HG03175 (cell line): Measurements from ENCODE around the gene SLC35E2B.

Experiments used
- ATAC-seq: cut with Tn5 transposase; IDR thresholded peaks from one replicate; pipeline ENCODE4 v1.9.1; 2021; ENCODE audit warnings: mild to moderate bottlenecking, moderate library complexity; ENCODE audit not compliant: unreplicated experiment

SLC35E2B gene

GRCh38 chr1:1627261-1627828 is 65.2 kb downstream of the SLC35E2B start:
- ATAC-seq = no peak

GRCh38 chr1:1626207-1627141 is 66.1 kb downstream of the SLC35E2B start:
- ATAC-seq = no peak

DNA sequence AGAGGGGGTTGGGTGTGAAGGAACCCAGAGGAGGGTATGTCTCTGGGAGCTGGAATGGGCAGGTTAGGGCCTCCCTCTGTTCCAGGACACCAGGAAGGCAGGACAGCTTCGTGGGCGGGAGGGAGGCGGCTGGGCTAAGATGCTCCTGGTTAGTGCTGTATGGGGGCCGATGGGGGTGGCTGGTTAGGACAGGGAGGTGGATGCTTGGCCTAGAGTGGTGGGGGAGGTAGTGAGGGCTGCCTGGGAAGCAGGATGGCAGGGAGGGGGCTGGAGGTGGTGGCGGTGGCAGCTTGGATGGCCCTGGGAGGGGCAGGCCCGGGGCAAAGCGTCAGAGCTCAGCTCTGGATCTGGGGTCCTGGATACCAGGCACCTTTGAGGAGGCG is 66.8 kb downstream of the SLC35E2B start:
- ATAC-seq = no peak

GRCh38 chr1:1625404-1625775 is 67.2 kb downstream of the SLC35E2B start:
- no peak for ATAC-seq

- ATAC-seq = no peak
Measured at GRCh38 chr1:1624443-1625403, 67.9 kb downstream of the SLC35E2B start.

- no peak for ATAC-seq
Measured at GRCh38 chr1:1623631-1624442, 68.8 kb downstream of the SLC35E2B start.

- ATAC-seq = no peak
Measured at GRCh38 chr1:1623181-1623630, 69.4 kb downstream of the SLC35E2B start.

DNA sequence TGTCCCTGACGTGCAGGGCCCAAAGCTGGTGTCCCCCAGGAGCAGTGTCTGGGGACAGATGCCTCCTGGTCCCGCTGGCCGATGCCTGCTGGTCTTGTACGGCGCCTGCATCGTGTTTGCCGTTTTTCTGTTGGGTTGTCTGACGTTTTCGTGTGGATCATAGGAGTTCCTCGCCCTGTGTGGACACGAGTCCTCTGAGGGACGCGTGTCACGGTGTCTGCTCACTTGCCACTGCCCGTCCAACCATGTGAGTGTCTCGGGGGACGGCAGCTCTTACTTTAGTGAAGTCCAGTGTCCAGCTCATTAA is 69.9 kb downstream of the SLC35E2B start:
- ATAC-seq = no peak

DNA sequence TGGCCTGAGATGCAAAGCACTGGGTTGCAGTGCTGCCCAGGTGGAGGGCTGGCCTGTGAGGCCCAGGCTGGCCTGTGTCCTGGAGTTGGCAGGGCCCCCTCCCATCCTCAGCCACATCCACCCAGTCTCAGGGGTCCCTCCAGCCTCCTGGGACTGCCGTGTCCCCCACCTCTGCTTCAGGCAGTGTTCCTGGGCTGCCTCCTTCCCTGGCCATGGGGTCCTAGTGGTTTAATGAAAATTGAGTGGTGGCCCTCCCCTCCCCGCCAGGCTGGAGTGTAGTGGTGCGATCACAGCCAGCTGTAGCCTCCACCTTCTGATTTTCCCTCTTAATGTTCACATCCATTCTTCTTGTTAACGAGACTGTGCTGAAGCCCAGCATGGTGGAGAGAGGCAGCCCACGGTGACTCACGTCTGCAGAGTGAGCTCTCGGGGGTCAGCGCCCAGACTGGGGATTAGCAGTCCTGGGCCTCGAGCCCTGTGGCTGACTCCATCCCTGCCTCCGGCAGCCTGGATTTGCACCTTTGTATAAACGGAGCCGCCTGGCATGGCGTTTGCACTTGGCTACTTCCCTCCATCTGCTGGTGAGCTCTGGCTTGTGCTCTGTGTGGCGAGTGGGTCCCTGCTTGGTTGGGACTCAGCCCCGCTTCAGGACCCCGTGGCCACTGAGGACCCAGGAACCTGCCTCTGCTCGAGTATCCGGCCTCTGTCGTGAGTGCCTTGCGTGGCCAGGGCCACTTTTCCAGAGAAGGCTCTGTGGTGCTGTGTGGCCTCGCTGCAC is 70.4 kb downstream of the SLC35E2B start:
- no peak for ATAC-seq

DNA sequence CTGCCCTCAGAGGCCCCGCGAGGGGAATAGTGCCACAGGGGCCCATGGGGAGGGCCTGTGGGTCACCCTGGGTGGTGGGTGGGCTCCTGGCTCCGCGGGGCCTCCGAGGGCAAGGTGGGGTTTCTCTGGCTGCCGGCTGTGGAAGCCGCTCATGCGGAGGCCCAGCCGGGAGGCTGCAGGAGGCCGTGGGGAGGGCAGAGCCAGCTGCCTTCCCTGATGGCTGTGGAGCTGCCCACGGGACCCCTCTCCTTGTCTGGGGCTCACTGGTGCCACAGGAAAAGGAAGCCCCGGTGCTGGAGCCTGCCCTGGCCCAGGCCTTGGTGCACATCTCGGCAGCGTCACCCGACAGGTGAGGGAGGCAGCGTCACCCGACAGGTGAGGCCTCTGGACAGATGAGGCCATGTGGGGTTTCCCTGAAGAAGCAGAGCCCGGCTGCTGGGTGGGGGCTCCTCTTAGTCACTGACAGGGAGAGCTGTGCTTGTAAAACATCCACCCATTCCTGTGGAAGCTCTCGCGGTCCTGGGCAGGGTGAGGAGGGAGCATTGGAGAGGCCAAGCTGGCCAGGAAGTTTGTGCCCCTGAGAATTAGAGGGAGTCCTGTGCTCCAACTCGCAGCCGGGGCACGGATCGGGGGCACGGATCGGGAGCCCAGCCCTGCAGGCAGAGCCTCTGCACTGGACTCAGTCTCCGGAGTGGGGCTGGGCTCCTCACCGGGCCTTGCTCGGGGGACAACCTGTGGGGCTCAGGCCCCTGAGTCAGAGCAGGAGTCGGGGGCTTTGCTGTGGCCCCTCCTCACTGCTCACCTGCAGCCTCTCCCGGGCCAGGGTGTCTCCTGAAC is 71.2 kb downstream of the SLC35E2B start:
- no peak for ATAC-seq

DNA sequence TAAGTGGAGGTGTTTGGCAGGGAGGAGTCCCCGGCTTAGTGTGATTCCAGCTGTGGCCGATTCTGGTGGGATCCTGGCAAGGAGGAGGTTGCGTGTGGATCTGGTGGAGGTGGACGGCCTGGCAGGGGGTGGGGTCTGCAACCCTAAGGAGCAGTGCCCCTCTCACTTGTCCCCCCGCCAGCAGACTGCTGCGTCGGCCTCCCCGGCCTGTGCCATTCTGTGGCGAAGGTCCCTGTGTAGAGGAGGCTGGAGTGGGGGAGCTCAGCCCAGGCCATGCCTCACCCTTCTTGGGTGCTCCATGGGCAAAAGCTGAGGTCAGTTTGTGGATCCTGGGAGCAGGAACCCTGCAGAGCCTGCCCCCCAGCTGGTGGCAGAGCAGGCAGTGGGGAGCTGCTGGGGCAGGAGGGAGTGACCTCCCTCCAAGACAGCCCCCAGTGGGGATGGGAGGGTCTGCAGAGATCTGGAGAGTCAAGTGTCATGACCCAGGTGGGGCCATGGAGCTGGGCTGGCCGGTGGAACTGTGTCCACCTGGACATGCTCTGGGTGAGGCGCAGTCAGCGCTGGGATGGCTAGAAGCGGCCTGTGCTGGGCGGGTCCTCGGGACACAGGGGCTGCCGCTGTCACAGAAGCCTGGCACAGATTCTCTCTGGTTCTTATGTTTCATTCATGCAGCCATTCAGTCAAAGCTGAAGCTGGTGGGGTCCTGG is 72.0 kb downstream of the SLC35E2B start:
- no peak for ATAC-seq

DNA sequence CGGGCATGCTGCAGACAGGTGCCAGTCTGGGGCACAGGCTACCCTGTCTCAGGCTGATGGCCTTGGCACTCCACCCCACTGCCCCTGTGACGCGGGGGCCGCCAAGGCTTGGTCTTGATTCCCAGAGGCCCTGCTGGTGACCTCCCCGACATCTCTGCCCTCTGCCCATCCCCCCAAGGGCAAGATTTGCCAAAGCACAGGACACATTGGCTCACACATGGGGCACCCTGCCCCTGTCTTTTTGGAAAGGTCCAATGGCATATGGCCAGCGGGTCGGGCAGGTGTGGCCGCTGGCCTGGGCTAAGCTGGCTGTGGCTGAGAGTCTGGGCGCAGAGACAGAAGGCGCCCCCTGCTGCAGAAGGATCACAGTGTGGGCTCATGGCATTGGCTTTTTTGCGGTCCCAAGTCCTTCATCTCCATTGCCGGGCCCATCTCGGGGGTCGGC is 72.7 kb downstream of the SLC35E2B start:
- no peak for ATAC-seq

DNA sequence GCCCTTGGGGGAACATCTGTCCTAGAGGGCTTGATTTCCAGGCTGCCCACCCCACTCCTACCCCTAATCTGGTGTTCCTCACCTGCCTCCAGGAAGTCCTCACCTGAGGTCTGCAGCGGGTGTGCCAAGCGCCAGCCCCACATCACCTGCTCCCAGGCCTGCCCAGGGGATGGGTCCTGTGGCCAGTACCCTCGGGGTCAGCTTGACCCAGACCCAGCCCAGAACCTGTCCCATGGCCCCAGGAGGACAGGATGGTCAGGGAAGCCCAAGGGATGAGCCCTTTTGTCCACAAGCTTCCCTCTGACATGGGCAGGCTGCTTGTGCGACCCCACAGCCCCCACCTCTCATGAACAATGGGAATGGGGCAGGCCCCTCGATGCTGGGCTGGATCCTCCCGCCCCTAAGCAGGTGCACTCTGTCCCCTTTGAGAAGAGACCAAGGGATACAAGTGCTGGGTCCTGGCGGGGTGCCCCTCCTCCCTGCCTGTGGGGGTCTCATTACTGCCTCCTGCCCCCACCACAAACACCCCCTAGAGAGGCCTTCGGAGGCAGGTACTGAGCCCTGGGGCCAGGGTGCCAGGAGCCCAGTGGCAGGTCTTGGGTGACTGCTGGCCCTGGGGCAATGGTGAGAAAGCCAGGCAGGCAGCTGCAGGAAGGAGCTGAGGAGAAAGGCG is 74.1 kb downstream of the SLC35E2B start:
- ATAC-seq = no peak

DNA sequence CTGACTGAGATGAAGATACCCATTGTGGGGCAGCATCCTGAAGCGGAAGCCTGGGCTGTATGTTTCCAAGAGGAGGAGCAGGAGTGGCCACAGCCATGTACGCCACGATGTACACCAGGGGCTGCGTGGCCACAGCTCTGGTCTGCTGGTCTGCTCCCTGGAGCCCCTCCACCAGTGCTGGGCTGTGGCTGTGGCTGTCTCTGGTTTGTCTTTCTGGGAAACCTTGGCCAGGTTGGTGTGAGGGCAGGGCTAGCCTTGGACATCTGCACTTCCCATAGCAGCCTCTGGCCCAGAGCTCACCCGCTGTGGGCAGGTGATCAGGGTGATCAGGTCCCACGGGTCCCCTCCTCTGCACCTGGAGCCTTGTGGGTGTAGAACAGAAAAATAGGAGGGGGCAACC is 74.7 kb downstream of the SLC35E2B start:
- no peak for ATAC-seq

GRCh38 chr1:1617516-1617915 is 75.1 kb downstream of the SLC35E2B start:
- no peak for ATAC-seq

DNA sequence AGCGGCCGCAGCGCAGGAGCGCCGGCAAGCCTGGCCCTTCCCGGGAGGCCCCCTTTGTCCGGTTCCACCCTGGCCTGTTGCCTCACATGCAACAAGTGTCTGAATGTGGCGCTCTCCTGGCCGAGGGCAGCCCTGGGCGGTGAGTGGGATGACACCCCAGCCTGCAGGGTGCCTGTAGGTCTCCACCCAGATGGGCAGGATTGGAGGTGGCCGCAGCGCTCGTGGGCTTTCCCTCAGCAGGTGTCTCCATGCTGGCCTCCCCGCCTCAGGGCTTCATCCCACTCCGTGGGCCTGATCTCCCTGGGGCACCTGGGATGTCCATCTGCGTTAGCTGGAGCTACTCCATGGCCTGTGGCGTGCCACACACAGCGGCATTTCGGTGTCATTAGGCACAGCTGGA is 75.8 kb downstream of the SLC35E2B start:
- no peak for ATAC-seq

GRCh38 chr1:1616045-1616790 is 76.4 kb downstream of the SLC35E2B start:
- ATAC-seq = peak; percentile 23
